C4-2B (cell line): Measurements from ENCODE around the gene FHAD1.

Source experiments
- ZFX ChIP-seq: fragments of 450-650 bp; IDR thresholded peaks from 2 replicates; pipeline ENCODE4 v1.6.1; 2017
- TF ChIP-seq, protein P1 (sequence below): fragments of 450-650 bp; conservative IDR thresholded peaks from 2 replicates; pipeline ENCODE4 v1.5.1; 2017; ENCODE audit warnings: mild to moderate bottlenecking

DNA sequence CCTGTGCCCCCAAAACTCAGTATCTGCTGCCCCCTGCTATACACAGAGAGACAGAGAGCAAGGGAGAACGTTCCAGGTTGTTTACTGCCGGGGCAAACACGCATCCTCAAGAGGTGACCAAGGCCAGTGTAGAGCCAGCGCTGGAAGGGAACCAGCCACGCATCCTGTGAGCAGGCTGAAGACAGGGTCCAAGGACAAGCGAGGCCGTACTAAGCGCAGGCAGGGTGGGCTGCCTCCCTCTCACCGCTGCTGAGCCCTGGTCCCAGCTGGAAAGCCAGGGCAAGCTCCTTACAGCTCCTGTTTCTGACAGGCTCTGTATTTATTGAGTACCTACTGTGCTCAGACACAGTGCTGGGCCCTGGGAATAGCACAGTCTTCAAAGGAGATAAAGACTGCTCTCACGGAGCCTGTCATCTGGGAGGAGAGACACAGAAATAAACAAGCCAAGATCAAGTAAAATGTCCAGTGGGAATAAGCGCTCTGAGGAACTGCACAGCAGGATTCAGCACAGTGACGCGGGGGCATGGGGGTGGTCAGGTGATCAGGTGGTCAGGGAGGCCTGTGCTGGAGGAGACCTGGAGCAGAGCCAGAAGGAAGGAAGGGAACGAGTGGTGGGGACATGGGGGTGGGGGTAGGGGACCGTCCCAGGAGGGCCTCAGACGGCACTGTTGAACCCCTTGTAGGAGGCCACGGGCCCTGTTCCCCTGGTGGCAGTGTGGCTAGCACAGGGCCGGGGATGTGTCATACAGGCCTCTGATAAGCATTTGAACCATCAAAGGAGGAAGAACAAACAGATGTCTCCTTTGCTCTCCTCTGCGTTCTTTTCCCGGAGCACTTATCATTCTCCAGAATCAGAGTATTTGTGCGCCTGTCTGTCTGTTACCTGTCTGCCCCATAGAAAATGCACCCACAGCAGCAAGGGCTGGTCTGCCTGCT lies 124.9 kb downstream of the FHAD1 start:
- TF ChIP-seq, protein P1, sequence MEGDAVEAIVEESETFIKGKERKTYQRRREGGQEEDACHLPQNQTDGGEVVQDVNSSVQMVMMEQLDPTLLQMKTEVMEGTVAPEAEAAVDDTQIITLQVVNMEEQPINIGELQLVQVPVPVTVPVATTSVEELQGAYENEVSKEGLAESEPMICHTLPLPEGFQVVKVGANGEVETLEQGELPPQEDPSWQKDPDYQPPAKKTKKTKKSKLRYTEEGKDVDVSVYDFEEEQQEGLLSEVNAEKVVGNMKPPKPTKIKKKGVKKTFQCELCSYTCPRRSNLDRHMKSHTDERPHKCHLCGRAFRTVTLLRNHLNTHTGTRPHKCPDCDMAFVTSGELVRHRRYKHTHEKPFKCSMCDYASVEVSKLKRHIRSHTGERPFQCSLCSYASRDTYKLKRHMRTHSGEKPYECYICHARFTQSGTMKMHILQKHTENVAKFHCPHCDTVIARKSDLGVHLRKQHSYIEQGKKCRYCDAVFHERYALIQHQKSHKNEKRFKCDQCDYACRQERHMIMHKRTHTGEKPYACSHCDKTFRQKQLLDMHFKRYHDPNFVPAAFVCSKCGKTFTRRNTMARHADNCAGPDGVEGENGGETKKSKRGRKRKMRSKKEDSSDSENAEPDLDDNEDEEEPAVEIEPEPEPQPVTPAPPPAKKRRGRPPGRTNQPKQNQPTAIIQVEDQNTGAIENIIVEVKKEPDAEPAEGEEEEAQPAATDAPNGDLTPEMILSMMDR = no peak
- no peak for TF ChIP-seq ZFX
